ENCODE results near the gene JAML.

JAML gene

DNA sequence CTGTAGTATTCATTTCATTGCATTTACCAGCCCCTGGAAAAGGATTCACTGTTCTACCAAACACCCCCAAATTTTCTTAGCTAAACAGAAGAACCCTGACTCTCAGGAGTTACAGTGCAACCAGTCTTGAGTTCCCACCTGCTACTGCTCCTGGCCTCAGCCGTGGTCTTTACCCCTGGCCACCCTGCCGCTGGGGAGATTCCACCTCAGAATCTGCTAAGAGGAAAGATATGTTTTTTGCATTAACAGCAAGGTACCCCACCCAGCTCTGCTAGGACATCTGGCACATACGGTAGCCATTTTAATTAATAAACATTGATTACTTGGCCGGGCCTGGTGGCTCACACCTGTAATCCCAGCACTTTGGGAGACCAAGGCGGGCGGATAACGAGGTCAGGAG, 9.0 kb downstream of the JAML start:
- no peak for TF ChIP-seq ZNF274 (IDR thresholded peaks at IDR 0.05; ENCODE audit: low read depth, low read length)
- no peak overlapping the region for H3K4me3 ChIP-seq (ENCODE audit: low read length)

DNA sequence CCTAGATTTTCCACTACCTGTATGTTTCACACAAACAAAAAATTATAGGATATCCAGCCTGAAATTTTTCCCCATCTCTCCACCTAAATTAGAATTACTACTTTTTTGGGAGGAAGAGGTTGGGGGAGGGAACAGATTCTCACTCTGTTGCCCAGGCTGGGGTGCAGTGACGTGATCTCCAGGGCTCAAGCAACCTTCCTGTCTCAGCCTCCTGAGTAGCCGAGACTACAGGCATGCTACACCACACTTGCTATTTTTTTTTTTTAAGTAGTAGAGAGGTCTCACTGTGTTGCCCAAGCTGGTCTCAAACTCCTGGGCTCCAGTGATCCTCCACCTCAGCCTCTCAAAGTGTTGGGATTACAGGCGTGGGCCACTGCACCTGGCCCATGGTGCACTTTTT, 9.5 kb downstream of the JAML start:
- TF ChIP-seq ZNF274 (IDR thresholded peaks at IDR 0.05; ENCODE audit: low read depth, low read length) = no peak
- H3K4me3 ChIP-seq (ENCODE audit: low read length) = no peak overlapping the region

DNA sequence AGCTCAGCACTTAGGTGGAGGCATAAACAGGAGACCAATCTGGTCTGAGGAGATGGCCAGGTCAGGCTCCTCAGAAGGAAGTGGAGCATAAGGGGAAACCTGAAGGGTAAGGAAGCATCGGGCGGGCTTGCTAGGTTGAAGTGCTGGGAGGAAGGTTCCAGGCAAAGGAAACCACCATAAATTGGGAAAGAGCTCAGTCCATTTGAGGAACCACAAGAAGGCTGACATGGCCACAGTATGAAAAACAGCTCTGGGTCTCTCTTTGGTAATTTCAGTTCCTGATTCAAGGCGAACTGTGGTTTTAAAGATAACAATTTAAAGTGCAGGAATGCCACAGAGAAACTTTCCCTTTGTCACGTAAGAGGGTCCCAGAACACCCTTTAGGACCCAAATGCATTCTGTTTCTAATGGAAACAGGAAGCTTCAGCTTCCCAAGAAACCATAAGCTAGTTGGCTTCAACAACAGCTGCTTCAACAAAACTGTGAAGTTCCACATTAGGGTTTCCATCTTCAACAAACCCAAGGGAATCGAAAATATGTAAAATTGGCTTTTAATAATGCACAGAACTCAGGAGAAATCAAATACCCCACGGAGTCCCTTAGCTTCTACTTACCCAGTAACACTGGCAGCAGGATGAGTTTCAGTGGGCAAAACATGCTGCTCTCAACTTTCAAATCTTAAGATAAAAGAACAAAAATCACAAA, 10.4 kb downstream of the JAML start:
- no peak for TF ChIP-seq ZNF274 (IDR thresholded peaks at IDR 0.05; ENCODE audit: low read depth, low read length)
- no peak overlapping the region for H3K4me3 ChIP-seq (ENCODE audit: low read length)

DNA sequence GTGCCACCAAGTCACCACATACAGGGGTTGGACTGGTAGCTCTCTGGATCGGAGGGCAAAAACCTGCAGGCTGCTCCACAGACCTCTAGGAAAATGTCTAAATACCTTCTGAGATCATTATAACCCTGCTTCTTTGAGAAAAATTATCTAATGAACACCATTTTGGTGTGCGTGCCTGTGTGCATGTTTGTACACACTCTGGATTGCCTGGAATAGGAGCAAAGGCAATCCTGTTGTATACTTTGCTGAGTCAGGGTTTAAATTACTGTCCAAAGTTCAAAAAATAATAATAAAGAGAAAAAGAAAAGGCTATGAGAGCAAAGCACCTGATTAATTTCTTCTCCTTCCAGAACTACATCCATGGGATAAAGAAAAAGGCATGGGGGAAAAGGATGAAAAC, 11.0 kb downstream of the JAML start:
- no peak for TF ChIP-seq ZNF274 (IDR thresholded peaks at IDR 0.05; ENCODE audit: low read depth, low read length)

DNA sequence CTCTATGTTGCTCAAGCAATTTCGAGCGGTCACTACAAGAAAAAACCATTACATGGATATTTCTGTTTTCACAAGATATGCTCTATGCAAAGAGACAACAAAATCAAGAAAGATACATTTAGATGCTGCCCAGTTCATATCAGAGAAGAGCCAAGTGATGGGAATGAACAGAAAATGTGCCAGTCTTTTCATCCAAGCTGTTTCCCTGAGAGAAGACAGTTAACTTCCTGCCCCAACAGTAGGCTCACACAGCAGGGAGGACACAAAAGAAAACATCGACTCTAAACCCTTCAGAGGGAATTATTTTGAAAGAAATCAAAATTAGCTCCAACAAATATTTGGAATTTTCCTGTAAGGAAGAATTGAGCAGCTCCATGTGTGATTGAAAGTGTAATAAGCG, 11.6 kb downstream of the JAML start:
- no peak overlapping the region for H3K4me3 ChIP-seq (ENCODE audit: low read length)
- no peak for TF ChIP-seq ZNF274 (IDR thresholded peaks at IDR 0.05; ENCODE audit: low read depth, low read length)

More for the DNA sequence above, 11.0 kb downstream of the JAML start:
- H3K4me3 ChIP-seq (ENCODE audit: low read length) = no peak overlapping the region

DNA sequence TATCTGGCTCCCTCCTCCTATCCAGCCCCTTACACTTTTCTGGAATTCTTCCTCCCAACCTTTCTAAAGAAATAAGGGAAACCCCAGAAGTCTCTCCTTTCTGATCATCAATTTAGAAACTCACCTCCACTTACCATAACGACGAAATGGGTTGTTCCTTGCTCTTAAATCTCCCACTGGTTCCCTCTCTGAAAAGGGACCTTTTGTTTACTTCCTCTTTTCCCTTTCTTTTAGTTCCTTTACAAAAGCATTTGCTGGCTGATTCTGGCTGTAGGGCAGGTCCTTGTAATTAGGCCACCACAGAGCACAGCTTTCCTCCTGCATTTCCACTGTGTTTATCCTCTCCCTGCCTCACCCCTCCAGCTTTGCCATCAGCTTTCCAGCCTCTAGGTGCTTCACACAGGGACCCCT, 12.0 kb downstream of the JAML start:
- no peak overlapping the region for H3K4me3 ChIP-seq (ENCODE audit: low read length)
- no peak for TF ChIP-seq ZNF274 (IDR thresholded peaks at IDR 0.05; ENCODE audit: low read depth, low read length)

DNA sequence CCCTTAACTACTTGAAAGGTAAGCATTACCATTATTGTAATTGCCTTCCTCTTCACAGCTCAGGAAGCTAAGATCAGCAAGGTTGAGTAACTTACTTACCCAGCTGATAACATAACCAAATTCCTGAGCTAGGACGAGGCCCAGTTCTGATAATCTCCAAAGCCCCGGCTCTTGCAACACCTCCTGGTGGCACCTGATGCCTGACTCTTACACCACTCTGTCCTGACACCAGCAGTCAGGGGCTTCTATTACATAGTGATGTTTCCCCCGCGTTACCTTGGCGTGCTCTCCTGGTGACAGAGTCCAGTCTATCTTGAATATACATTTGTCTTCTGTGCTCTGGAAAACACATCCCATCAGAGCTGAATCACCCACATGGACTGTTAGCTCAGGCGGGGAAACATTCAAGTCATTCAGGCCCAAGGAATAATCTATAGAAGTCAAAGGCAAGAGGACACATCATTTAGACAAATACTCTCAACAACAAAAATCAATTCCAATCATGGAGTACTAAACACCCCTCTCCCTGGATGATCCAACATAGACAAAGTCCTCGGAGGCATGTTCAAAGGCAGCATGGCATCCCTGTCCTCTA, 12.6 kb downstream of the JAML start:
- no peak for TF ChIP-seq ZNF274 (IDR thresholded peaks at IDR 0.05; ENCODE audit: low read depth, low read length)
- H3K4me3 ChIP-seq (ENCODE audit: low read length) = no peak overlapping the region

DNA sequence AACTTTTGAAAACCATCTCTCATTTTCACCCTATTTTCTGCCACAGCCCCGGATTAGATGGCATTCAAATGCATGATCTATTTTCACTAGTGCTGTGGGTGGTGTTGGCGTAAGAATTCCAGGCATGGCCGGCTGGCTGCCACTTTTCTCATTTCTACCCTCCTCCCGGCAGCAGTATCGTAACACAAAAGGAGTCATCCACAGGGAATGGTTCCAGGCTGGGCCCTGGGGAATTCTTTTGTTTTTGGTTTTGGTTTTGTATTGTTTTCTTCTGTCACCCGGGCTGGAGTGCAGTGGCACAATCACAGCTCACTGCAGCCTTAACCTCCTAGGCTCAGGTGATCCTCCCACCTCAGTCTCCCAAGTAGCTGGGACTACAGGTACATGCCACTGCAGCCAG, 13.8 kb downstream of the JAML start:
- H3K4me3 ChIP-seq (ENCODE audit: low read length) = no peak overlapping the region
- no peak for TF ChIP-seq ZNF274 (IDR thresholded peaks at IDR 0.05; ENCODE audit: low read depth, low read length)

DNA sequence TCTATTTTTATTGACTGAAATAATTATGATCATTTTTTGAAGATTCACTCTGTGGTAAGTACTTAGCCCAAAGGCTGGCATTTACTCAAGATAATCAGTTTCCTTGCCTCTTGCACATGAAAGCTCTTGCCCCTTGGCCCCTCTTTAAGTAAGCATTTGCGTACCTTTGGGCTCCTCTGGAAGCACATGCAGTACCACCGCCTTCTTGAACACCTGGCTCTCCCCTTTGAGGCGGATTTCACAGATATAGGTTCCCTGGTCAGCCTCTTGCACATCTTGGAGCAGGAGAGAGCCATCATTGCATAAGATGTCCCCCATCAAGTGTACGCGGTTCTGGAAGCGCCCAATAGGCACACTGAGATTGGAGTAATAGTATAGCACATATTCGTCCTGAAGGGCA, 14.5 kb downstream of the JAML start:
- TF ChIP-seq ZNF274 (IDR thresholded peaks at IDR 0.05; ENCODE audit: low read depth, low read length) = no peak
- H3K4me3 ChIP-seq (ENCODE audit: low read length) = no peak overlapping the region

DNA sequence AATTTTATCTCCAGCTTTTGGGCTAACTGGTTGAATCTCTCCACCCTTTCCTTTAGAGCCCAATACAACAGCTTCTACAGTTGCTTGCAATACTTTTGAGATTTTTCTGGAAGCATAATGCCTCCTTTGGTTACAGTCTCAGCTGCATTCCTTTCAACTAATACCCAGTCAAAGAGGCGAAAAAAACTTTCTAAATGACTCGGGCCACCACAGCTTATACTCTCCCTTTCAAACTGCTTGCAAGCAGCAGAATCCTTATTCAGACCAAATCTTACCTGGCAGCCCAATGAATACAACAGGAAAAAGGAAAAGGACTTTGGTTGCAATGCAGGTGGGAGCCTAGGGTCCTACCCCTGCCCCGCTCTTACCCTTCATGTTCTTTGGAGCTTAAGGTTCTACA, 15.8 kb downstream of the JAML start:
- TF ChIP-seq ZNF274 (IDR thresholded peaks at IDR 0.05; ENCODE audit: low read depth, low read length) = no peak
- no peak overlapping the region for H3K4me3 ChIP-seq (ENCODE audit: low read length)

DNA sequence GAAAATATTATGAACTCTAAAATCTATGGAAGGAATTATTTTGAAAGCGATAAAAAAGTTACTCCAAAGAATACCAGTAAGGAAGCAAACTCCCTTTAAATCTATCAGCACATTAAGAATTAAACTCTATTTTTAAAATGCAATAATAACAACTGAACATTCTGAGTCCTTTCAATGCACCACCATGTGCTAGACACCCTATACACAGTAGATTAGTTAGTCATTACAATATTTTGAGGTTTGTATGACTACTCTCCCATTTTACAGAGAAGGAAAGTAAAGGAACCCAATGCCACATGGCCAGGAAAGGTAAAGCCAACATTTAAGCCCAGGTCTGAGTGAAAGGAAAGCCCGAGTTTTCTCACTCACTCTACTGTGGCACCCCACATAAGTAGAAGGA, 17.7 kb downstream of the JAML start:
- no peak overlapping the region for H3K4me3 ChIP-seq (ENCODE audit: low read length)
- no peak for TF ChIP-seq ZNF274 (IDR thresholded peaks at IDR 0.05; ENCODE audit: low read depth, low read length)

DNA sequence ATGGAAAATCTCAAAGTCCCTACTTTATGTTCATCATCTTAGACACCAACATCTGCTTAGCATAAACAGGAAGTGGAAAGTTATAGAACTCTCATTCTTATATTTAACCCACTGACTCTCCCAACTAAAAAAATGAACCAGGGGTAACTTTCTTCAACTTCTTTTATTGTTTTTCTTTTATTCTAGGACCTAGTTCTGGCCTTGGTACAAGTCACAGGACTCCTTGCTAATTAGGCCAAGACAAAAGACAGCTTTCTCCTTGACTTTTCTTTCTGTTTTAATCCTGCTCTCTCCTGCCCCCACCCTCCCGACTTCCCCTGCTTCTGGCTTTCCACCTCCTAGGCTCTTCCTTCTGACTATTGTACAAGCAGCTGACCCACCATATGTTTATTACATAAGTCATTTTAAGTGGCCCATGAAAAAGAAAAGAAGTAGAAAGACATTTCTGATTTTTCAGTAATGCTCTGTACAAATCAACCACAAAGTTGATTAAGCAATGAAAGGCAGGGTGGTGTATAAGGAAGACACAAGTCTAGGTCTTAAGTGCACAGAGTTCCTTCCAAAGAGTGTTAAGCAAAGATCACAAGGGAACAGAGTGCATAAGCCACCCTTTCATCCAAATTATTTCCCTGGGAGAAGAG, 18.3 kb downstream of the JAML start:
- H3K4me3 ChIP-seq (ENCODE audit: low read length) = no peak overlapping the region; the same call in 1 of the 2 replicates
- TF ChIP-seq ZNF274 (IDR thresholded peaks at IDR 0.05; ENCODE audit: low read depth, low read length) = no peak

DNA sequence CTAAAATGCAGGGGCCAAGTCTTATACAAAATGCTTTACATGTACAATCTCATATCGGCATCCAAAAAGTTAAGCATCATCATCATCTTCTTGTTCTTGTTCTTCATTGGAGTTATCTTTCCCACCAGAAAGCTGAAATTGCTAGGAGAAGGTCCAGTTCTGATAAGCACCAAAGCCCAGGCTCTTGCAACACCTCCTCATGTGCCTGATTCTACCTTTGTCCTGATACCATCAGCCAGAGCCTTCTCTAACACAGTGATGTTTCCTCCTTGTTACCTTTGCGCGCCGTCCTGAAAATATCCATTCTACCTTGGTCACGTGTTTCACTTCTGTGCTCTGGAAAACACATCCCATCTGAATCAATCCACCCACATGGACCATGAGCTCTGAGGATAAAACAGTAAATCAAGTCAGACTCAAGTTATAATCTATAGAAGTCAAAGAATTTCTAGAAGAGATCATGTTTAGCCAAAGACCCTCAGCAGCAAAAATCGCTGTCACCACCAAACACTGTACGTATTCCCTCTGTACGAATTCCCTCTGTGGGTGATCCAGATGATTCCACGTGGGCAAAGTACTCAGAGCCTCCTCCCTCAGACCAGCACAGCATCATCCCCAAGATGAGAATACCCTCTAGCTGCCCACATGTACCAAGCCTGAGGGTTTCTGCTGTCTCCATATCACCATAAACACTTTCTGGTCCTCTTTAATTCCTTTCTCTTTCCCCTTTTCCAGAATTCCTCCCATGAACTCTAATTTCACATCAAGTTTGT, 19.0 kb downstream of the JAML start:
- H3K4me3 ChIP-seq (ENCODE audit: low read length) = no peak overlapping the region

DNA sequence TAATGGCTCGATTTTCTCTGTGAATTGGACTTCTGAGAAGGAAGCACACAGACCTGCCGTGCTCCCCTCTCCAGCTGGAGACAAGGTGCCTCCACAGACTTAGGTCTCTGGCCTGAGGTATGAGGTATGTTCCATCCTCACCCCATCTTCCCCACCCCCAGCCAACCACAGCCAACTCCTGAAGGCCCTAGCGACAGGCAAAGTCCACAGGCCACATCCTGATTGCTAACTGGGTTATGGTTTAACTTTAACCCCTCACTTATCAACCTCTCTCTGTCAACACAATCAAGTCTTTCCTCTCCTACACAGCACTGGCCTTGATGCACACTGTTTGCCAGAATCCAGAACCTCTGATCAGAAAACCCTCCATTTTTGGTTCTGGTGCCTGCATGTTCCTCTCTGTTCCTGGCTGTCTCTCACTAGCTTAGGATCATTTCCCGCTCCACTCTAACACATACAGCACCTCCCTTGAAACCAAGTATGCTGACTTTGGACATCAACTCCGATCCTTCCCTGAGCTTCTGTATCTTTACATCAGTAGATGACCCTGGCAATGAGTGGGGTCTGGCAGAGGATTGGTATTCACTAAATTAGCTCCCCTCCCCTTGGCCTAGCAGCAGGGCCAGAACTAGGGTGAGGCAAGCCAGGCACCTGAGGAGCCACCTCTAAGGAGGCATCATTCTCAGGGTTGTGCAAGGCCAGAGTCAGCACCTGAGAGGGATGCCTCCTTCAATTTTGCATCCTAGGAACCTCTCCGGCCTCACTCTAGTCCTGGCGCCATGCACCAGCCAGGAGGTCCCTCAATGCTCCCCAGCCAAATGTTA, 22.0 kb downstream of the JAML start:
- TF ChIP-seq ZNF274 (IDR thresholded peaks at IDR 0.05; ENCODE audit: low read depth, low read length) = no peak

More for the DNA sequence above, 19.0 kb downstream of the JAML start:
- no peak for TF ChIP-seq ZNF274 (IDR thresholded peaks at IDR 0.05; ENCODE audit: low read depth, low read length)

More for the DNA sequence above, 22.0 kb downstream of the JAML start:
- H3K4me3 ChIP-seq (ENCODE audit: low read length) = no peak overlapping the region; the same call in 1 of the 2 replicates
